GM19239 (cell line): ENCODE results near the gene FICD.

ENCODE experiments used
- DNase-seq: peaks from one replicate; pipeline ENCODE4 v3.0.0; 2011; ENCODE audit warnings: low spot score; ENCODE audit not compliant: insufficient read length
- FAIRE-seq: peaks from 2 replicates; lab custom pipeline; 2011; peaks lifted over from hg19 to GRCh38; lab: Jason Lieb, UNC

The FICD gene

DNA sequence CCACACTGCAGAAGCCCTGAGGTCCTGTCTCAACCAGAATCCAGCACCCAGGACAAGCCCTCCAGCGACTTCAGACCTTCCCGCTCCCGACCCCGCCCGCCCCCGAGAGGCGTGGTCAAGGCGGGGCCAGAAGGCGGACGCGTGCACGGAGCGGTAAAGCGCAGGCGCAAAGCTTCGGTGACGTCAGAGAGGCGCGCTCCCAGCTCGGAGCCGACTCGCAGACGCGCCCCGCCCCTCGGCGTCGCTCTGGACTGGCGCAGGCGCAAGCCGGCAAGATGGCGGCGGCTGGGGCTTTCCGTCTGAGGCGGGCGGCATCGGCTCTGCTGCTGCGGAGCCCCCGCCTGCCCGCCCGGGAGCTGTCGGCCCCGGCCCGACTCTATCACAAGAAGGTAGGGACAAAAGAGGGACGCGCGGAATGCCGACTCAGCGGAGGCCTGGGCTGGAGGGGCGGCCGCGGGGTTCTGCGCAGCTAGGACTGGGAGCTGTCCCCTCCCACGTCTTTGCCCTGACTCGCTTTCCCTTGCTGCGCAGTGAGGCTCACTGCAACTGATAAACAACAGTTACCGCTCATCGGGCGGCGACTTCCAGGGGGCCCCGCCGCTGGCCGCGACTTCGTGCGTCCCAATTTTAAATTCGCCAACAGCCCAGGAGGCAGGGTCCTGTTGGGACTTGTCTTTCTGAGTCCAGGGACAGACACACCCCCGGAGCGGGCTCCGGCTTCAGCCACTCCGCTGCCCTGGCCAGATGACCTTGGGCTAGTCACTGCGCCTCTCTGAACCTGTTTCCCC, 47.5 kb downstream of the FICD start, which contains the start of gene ISCU:
ISCU (plus strand) TSS at position 249 of the 788 bp plus-strand sequence; CDS start at position 276, 27 bp downstream.
- DNase-seq (peak; percentile 51), FAIRE-seq (peak; percentile 77)

DNA sequence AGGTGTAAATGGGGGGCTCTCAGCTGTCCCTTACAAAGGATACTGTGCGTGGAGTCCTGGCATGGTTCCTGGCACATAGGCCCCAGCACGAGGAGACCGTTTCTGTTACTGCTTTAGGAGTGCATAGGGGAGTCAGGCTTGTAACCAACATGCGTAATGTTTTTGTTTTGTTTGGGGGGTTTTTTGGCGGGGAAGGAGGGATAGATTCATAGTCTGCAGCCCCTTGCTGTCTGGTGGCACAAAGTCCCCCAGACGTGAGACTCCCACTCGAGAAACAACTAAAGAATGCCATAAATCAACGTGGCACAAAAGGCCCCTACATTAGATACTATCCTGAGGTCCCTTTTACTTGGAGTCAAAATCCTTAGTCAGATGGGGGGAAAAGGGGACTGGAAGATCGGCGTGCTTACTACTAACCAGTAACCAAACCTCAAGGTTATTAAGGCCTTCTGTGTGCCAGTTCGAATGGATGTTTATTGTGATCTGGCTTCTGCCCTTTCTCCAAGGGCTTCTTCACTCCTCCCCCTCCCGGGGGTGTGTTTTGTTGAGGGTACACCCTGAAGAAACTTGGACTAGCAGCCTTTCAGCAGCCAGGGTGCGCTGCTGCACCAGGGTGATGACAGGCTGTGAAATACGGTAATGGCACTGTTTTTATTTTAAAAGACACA, 48.2 kb downstream of the FICD start:
- FAIRE-seq (peak; percentile 81), DNase-seq (no peak)

DNA sequence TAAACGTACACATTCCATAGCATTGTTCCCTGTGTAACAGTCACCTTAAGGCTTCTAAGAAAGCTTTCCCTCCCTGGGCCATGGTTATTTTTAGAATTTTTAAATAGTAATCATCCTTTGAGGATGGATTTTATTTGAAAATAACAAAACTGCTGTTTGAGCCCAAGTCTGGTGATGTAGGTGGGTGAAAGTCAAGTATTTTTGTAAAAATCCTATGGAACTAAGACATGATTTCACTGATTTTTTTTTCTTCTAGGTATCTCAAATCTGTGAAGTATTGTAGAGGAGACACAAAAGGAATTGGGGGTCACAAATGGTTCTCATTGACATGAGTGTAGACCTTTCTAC, 48.7 kb downstream of the FICD start:
- DNase-seq: no peak
- FAIRE-seq: no peak

DNA sequence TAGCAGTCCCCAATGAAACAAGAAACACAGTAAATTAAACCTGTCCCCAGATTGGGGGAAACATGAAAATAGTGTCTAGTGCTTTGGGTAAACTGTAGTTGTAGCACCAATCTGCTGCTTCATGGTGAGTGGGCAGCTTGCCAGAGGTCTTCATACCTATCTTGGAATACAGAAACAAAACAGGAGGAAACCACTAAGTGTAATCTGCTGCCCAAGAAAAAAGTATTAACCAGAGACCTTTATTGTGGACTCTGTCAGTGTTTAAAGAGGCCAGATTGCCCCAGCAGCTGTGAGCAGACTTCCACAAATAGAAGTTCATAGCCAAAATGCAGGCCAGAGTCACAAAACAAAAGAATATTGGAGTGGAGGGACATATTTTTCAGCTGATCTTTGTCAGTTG, 49.6 kb downstream of the FICD start:
- DNase-seq: no peak
- FAIRE-seq: no peak

DNA sequence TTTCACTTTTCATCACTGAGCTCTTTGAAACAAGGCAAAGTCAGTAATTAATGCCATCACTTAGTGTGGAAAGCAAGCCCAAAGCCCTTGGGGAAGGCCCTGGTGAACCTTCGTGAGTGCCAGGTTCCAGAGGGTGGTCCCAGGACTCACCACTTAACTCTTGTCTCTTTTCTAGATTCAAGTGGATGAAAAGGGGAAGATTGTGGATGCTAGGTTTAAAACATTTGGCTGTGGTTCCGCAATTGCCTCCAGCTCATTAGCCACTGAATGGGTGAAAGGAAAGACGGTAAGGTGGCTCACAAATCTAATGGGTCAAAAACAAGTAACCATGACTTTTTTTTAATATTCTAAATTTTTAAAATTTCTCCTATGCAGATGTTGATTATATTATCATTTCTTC, 50.1 kb downstream of the FICD start:
- DNase-seq (no peak), FAIRE-seq (no peak)

DNA sequence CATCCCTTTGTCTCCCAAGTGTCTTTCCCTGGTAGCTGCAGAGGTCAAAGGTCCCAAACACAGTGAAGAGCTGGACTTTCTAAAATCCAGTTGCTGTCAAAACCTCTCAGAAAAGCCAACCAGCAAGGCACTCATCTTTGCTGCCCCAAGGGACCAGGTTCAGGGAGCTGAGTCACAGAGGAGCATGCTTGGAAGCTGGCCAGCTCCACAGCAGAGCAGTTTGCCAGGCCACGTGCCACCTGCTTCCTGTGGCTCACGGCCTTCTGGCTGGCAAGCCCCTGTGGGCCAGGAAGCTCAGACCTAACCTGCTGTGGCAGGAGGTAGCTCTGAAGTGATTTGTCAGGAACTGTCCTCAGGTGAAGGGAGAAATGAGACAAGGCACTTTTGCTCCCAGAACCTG, 50.9 kb downstream of the FICD start:
- FAIRE-seq (peak; percentile 92), DNase-seq (no peak)

DNA sequence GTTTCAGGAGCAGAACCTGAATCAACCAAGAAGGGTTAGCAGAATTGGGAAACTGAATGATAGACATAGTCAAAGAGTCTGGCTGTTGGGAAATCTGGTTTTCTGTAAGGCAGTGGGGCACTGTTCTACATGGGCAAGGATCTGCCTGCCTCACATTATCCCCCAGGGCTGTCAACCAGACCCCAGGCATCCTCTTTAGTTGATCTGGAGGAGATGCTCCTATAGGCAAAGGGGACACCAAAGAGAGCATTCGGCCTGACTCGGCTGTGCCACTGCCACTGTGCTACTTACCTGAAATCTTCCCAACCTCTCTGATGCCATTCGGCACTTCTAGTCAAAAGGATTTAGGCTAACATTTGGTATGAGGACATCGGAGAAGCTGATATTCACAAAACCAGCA, 51.4 kb downstream of the FICD start:
- DNase-seq: no peak
- FAIRE-seq: no peak

DNA sequence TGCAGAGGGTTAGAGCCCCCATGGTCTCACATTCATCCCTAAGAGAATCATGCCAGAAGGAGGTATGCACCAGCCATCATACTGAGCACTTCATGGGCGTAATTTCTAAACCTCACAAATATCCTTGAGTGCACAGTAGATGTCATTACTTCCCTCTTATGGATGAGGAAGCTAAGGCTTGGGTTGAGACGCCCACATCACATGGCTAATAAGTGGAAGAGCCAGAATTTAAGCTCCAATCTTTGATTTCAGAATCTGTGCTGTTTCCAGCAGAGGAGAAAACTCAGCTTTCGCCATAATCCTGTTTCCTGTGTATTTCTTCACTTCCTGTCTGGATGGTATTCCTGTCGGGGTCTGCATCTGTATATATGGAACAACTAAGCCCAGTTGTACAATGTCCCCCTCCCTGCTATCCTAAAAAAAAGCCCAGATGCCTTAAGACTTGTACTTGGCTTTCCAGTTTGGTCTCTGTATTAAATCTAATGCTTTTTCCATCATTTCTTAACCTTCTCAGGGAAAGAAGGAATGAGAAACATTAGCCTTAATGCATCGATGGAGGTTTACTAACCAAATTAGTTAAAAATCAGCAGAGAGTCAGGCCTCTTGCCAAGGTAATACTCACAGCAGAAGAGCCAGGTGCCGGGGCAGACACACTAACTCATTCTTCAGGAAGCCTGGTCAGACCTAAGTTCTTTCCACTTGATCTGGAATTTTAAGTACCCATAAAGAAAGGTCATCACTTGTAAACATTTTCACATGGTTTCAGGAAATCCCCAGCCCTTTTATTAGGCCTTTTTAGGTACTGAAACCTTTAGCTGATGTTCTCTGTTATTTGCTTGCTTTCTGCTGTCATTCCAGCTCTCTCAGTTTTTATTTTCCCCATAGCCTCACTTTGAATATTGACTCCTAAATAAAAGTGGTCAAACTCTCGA, 52.6 kb downstream of the FICD start:
- FAIRE-seq (peak; percentile 45), DNase-seq (no peak)

DNA sequence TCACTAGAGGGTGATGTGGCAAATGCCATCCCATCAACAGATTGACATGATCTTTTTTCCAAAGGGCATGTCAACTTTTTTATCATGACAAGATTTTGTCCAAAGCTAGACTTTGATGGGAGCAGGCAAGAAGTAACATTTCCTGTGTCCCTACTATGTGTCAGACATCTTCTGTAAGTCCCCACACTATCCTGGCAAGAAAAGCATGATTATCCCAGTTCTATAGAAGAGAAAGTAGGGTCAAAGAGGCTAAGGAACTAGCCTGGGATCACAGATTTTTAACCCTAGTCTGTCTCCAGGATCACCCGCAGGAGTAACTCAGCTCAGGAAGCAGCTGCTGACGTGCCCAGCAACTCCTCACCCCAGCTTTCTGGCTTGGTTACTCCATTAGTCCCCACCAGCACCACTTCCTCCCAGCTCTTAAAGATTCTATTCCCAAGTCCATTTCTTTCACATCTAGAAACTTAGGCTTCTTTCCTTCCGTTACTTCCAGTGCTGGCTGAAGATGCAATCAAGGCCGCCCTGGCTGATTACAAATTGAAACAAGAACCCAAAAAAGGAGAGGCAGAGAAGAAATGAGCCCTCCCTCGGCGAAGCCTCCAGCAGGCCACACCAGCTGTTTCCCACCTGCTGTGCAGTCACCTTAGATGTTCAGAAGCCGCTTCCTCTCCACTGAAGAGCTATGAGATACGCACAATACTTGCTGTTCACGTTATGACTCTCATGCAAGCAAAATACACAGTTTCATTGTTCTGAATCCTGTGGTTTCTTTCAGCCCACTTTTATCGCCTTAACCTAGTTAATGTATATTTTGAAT, 53.5 kb downstream of the FICD start:
- peak; percentile 38 for DNase-seq
- FAIRE-seq: peak; percentile 99
